PFSK-1 (cell line): ENCODE data around the gene LGALS7.

Experiments
- FOXP2 ChIP-seq: optimal IDR thresholded peaks from 2 replicates; pipeline ENCODE3; 2011; ENCODE audit warnings: borderline replicate concordance, control low read depth, inconsistent platforms; ENCODE audit not compliant: insufficient read depth; ENCODE audit errors: extremely low read length, extremely low read depth
- POLR2AphosphoS5 ChIP-seq: IDR thresholded peaks from 2 replicates; pipeline ENCODE4 v1.6.1; 2012; ENCODE audit warnings: low read depth, mild to moderate bottlenecking, control low read depth, low read length, moderate library complexity
- SIN3A ChIP-seq: IDR thresholded peaks from 2 replicates; pipeline ENCODE4 v1.6.1; 2012; ENCODE audit warnings: mild to moderate bottlenecking, low read length, moderate library complexity, borderline replicate concordance; ENCODE audit not compliant: insufficient read depth
- TAF1 ChIP-seq: IDR thresholded peaks from 2 replicates; pipeline ENCODE4 v1.6.1; 2012; ENCODE audit warnings: low read length, control low read depth, borderline replicate concordance; ENCODE audit not compliant: insufficient read depth
- TF ChIP-seq, protein P1 (sequence below), 2 experiments: IDR thresholded peaks; 2 replicates each; pipeline versions ENCODE4 v1.6.1 to v1.8.0; 2011 to 2012; ENCODE audit warnings: low read depth in 2 of 2, low read length in 2 of 2, control low read depth in 1 of 2, inconsistent platforms in 1 of 2, mild to moderate bottlenecking in 1 of 2, moderate library complexity in 1 of 2; ENCODE audit not compliant: insufficient read depth in 1 of 2

LGALS7 gene

DNA sequence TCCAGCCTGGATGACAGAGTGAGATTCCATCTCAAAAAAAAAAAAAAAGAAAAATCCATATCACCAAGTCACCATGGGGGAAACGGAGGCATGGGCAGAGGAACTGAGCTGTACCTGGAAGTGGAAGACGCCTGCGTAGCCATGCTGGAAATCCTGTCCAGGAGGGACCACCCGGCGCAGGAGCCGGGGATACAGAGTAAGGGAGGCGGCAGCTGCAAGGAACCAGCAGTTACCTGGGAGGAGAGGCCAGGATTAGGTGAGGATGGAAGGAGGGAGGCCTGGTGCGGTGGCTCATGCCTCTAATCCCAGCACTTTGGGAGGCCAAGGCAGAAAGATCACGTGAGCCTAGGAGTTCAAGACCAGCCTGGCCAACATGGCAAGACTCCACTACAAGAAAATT, 31.0 kb downstream of the LGALS7 start:
- TF ChIP-seq TAF1 (no peak), POLR2AphosphoS5 (no peak), SIN3A (no peak), FOXP2 (no peak)
- TF ChIP-seq, protein P1, sequence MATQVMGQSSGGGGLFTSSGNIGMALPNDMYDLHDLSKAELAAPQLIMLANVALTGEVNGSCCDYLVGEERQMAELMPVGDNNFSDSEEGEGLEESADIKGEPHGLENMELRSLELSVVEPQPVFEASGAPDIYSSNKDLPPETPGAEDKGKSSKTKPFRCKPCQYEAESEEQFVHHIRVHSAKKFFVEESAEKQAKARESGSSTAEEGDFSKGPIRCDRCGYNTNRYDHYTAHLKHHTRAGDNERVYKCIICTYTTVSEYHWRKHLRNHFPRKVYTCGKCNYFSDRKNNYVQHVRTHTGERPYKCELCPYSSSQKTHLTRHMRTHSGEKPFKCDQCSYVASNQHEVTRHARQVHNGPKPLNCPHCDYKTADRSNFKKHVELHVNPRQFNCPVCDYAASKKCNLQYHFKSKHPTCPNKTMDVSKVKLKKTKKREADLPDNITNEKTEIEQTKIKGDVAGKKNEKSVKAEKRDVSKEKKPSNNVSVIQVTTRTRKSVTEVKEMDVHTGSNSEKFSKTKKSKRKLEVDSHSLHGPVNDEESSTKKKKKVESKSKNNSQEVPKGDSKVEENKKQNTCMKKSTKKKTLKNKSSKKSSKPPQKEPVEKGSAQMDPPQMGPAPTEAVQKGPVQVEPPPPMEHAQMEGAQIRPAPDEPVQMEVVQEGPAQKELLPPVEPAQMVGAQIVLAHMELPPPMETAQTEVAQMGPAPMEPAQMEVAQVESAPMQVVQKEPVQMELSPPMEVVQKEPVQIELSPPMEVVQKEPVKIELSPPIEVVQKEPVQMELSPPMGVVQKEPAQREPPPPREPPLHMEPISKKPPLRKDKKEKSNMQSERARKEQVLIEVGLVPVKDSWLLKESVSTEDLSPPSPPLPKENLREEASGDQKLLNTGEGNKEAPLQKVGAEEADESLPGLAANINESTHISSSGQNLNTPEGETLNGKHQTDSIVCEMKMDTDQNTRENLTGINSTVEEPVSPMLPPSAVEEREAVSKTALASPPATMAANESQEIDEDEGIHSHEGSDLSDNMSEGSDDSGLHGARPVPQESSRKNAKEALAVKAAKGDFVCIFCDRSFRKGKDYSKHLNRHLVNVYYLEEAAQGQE (IDR thresholded peaks at IDR 0.05; ENCODE audit: insufficient read depth in 1 of 2, low read depth in 2 of 2, low read length in 2 of 2), result no peak

DNA sequence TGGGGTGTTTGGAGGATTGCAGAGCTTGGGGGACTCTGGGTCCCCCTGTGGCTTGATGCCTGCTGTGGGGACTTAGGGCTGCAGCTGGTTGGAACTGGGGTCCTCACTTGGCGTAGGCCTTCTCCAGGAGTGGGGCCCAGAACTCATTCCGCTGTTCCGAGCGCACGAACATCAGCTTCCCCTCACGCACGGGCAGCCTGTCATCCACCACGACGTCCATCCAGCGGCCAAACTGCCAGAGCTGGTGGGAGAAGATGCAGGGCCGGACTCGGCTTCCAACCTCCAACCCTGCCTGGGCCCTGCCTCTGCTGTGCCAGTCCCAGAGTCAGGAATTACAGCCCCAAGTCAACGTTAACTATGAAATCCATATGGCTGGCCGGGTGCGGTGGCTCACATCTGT, 31.6 kb downstream of the LGALS7 start:
- TF ChIP-seq POLR2AphosphoS5 (no peak), SIN3A (no peak), TAF1 (no peak), FOXP2 (no peak)
- TF ChIP-seq, protein P1 (IDR thresholded peaks at IDR 0.05; ENCODE audit: insufficient read depth in 1 of 2, low read depth in 2 of 2, low read length in 2 of 2), result no peak

DNA sequence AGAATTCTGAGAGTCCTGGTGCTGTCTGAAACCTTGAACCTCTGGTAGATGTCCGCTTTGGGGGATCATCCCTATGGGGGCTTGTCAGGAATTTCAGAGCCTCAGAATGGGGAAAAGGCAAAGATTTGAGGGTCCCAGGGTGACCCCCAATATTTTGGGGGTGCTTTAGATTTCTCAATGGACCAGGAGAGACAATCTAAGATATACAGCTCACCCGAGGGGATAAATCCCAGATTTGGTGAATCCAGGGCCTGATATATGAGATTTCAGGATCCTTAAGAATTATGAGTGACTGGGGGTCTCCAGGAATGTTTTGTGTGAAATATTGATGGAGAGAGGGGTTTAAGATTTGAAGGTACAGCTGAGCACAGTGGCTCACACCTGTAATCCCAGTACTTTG, 32.4 kb downstream of the LGALS7 start:
- no peak for TF ChIP-seq FOXP2
- no peak for TF ChIP-seq TAF1
- TF ChIP-seq POLR2AphosphoS5, result no peak
- no peak for TF ChIP-seq SIN3A
- TF ChIP-seq, protein P1 (IDR thresholded peaks at IDR 0.05; ENCODE audit: insufficient read depth in 1 of 2, low read depth in 2 of 2, low read length in 2 of 2), result no peak

DNA sequence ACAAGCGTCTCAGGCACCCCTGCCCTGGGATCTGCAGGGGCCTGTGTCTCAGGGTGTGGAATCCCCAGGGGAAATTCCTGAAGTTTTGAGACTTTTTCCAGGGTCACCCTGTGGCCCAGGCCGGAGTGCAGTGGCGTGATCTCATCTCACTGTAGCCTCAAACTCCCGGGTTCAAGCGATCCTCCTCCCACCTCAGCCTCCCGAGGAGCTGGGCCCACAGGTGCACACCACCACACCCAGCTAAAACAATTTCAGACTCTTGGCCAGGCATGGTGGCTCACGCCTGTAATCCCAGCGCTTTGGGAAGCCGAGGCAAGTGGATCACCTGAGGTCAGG, 33.1 kb downstream of the LGALS7 start:
- TF ChIP-seq SIN3A, result no peak
- TF ChIP-seq FOXP2, result no peak

DNA sequence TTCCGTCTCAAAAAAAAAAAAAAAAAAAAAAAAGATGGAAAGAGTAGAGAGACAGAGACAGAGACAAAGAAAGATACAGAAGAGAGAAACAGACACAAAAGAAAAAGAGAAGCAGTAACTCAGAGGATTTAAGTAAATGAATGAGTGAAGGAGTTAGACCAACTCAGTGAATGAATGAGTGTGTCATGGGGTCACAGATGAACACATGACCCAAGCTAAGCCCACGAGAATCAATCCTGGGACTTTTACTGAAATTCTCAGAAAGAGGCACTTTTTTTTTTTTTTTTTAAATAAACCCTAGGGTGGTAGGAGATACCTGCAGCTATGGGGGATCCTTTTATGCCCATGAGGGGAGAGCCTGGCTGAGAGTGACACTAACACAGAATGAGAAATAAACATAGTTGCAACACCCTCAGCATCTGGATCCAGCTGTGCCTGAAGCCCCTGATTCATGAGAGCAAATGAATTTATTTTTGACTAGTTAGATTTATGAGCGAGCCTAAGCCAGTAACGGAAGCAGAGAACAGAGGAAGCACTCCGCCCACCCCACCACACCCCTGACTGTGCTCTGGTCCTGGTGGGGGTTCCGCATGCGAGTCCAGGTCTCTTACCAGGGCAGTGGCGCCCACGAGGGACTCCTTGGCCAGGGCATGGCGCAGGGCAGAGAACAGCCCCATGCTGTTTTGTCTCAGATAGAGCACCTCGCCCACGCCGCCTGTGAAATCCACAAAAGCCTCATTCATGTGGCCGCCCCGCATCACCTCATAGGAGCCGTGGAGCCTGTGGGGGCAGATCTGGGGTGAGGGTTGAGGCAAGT, 33.7 kb downstream of the LGALS7 start:
- no peak for TF ChIP-seq FOXP2
- no peak for TF ChIP-seq POLR2AphosphoS5
- no peak for TF ChIP-seq SIN3A
- TF ChIP-seq, protein P1 (IDR thresholded peaks at IDR 0.05; ENCODE audit: insufficient read depth in 1 of 2, low read depth in 2 of 2, low read length in 2 of 2), result no peak
- no peak for TF ChIP-seq TAF1
